ENCODE measurements around the gene PLAAT4.

- TF ChIP-seq KDM5A (IDR thresholded peaks at IDR 0.05) (no peak), CTCF (IDR thresholded peaks at IDR 0.05) (no peak), REST (IDR thresholded peaks at IDR 0.05) (no peak), CBX2 (IDR thresholded peaks at IDR 0.05; ENCODE audit: borderline replicate concordance, low read depth) (no peak), MYC (IDR thresholded peaks at IDR 0.05; ENCODE audit: borderline replicate concordance, low read length) (no peak), POLR2A (IDR thresholded peaks at IDR 0.05; ENCODE audit: low read length) (no peak), SMC3 (IDR thresholded peaks at IDR 0.05) (no peak), RCOR1 (IDR thresholded peaks at IDR 0.05; ENCODE audit: low read depth, low read length) (no peak), E2F6 (IDR thresholded peaks at IDR 0.05; ENCODE audit: borderline replicate concordance, low read depth) (no peak), CBX8 (IDR thresholded peaks at IDR 0.05) (no peak), HOXA7 (CRISPR knock-in tag; IDR thresholded peaks at IDR 0.05) (no peak), CHD4 (IDR thresholded peaks at IDR 0.05; ENCODE audit: borderline replicate concordance) (no peak), USF2 (IDR thresholded peaks at IDR 0.05) (no peak)
These were observed 27.6 kb downstream of the PLAAT4 start for GRCh38 chr11:63564056-63564774.
